GM19240 (cell line): ENCODE measurements around the gene CRACDL.
"Not testable (repeated sequence)": the region's sequence is repeated elsewhere in the genome, so short reads cannot be mapped to it uniquely, and the experiment has no call there.

Experiments used
- DNase-seq: peaks from one replicate; pipeline ENCODE4 v3.0.0; 2011; ENCODE audit warnings: low spot score; ENCODE audit not compliant: insufficient read length

CRACDL gene

GRCh38 chr2:98777076-98777475, 158.9 kb downstream of the CRACDL start:
- no peak for DNase-seq

- DNase-seq: no peak
Measured at GRCh38 chr2:98776136-98776535, 159.9 kb downstream of the CRACDL start.

- no peak for DNase-seq
Measured at GRCh38 chr2:98775146-98775986, 160.7 kb downstream of the CRACDL start.

GRCh38 chr2:98773907-98774306, 162.1 kb downstream of the CRACDL start:
- no peak for DNase-seq

GRCh38 chr2:98773169-98773568, 162.9 kb downstream of the CRACDL start:
- no peak for DNase-seq

- DNase-seq: no peak
Measured at GRCh38 chr2:98772536-98772935, 163.5 kb downstream of the CRACDL start.

- no peak for DNase-seq
Measured at GRCh38 chr2:98771721-98772524, 164.1 kb downstream of the CRACDL start.

GRCh38 chr2:98771264-98771663, 164.8 kb downstream of the CRACDL start:
- no peak for DNase-seq

GRCh38 chr2:98769784-98770183, 166.2 kb downstream of the CRACDL start:
- DNase-seq: no peak

- no peak for DNase-seq
Measured at GRCh38 chr2:98769114-98769476, 166.9 kb downstream of the CRACDL start.

GRCh38 chr2:98768384-98769113, 167.5 kb downstream of the CRACDL start:
- DNase-seq: no peak

- no peak for DNase-seq
Measured at GRCh38 chr2:98764499-98764898, 171.5 kb downstream of the CRACDL start.

GRCh38 chr2:98763209-98763951, 172.6 kb downstream of the CRACDL start:
- DNase-seq: no peak

- DNase-seq: no peak
Measured at GRCh38 chr2:98761909-98762308, 174.1 kb downstream of the CRACDL start.

GRCh38 chr2:98761267-98761781, 174.7 kb downstream of the CRACDL start:
- no peak for DNase-seq

GRCh38 chr2:98759827-98760625, 176.0 kb downstream of the CRACDL start:
- no peak for DNase-seq

GRCh38 chr2:98759338-98759737, 176.7 kb downstream of the CRACDL start:
- DNase-seq: no peak

- peak; percentile 56 for DNase-seq
Measured at GRCh38 chr2:98757904-98758421, 178.1 kb downstream of the CRACDL start.

- DNase-seq: no peak
Measured at GRCh38 chr2:98753801-98754200, 182.2 kb downstream of the CRACDL start.

GRCh38 chr2:98752711-98753110, 183.3 kb downstream of the CRACDL start:
- not testable (repeated sequence) for DNase-seq
